NCI-H226 (cell line): Measurements from ENCODE around the gene SPPL2B.
A peak's percentile ranks its signal among the peaks of the same experiment; 100 is the strongest.
"Not testable (repeated sequence)": the region's sequence is repeated elsewhere in the genome, so short reads cannot be mapped to it uniquely, and the experiment has no call there.

Source experiments
- DNase-seq: peaks from one replicate; pipeline ENCODE4 v3.0.0-alpha.2; 2015

Gene SPPL2B

DNA sequence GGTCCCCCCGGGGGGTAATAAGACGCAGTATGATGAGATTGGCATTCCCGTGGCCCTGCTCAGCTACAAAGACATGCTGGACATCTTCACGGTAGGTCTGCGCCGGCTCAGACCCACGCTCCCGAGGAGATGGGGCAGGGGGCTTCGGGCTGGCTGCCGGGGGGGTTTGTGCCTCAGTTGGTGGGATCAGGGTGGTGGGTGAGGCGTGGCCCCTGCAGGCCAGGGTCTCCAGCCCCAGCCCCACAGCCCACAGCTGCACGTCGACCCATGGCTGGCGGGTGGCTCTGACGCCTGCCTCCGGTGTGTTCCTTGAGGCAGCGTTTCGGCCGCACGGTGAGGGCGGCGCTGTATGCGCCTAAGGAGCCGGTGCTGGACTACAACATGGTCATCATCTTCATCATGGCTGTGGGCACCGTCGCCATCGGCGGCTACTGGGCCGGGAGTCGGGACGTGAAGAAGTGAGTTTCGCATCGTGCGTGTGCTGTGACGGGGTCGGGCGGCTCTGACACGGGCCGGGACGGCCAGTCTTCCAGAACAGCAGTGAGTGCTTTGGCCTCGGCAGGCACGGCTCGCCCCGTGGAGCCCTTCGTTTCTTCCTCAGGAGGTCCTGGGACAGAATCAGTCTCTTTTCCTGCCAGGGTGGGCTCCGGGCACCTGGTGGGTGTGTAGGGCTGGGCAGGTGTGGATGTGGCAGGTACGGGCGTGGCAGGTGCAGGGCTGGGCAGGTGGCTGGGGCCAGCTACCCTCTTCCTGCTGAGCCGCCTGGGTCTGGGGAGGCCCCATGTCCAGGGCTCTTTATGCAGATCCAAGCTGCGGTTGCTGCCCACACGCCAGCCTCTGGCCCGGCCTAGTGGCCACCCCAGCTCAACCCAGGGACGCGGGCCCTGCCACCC lies 10.5 kb downstream of the SPPL2B start:
- no peak for DNase-seq

DNA sequence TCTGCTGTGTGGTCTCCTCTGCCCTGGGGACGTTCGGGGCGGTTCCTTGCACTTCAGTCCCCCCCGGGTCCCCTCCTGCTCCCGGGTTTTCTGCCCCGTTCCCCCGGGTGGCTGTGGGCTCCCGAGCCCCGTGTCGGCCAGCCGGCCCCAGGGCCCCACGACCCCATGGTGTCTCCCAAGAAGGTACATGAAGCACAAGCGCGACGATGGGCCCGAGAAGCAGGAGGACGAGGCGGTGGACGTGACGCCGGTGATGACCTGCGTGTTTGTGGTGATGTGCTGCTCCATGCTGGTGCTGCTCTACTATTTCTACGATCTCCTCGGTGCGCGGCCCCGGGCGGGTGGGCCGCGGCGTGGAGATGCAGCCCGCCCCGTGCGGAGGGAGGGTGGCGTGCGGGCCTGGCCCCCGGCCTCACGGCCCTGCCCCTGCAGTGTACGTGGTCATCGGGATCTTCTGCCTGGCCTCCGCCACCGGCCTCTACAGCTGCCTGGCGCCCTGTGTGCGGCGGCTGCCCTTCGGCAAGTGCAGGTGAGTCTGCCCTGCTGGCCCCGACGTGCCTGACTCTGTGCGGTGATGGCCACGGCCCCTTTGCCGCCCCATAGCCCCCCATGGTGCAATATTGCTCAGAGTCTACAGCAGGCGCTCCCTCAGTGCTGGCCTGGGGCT lies 11.3 kb downstream of the SPPL2B start:
- DNase-seq, result no peak

DNA sequence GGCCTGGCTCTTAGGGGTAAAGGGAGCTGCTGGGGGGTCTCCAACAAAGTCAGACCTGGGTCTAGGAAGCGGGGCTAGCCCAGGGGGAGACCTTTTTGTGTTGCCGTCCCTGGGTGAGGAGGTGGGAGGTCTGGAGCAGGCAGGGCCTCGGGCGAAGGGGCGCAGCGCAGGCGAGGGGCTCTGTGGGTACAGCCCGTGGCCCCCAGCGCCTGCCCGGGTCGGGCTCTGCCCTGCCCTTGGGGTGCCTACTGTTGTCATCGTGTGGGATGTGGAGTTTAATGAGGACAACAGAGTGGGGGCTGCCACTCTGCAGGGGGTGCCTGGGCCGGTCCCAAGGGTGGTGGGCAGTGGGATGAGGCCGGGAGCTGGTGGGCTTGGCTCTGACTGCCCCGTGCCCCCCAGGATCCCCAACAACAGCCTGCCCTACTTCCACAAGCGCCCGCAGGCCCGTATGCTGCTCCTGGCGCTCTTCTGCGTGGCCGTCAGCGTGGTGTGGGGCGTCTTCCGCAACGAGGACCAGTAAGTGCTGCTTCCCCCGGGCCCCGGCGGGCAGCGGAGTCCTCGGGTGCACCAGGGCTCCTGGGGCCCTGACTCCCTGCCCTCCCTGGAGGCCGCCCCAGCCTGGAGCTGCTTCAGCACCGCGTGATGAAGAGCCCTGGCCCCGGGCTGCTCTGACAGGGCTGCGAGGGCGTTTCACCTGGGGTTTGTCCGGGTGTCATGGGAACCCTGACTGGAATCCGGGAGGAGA lies 12.2 kb downstream of the SPPL2B start:
- no peak for DNase-seq

DNA sequence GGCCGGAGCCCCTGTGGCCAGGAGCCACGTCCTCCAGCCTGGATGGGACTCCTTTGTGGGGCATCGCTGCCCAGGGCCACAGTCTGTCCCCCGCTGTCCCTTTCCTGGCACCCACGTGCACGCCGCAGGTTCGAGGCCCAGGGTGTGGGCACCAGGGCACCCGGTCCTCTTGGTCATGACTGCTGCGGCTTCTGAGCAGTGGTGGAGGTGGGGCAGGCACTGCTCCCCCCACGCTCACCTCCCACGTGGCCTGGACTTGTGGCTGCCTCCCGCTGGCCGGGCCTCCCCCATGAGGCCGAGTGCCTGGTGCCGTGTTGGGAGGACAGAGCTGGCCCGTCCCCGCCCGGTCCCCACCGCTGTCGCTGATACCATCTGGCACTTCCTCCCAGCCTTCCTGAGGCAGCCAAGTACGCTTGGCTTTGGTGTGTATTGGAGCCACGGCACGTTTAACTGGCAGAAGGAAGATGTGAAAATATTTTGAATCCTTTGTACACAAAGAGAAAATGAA lies 12.8 kb downstream of the SPPL2B start:
- DNase-seq, result no peak

DNA sequence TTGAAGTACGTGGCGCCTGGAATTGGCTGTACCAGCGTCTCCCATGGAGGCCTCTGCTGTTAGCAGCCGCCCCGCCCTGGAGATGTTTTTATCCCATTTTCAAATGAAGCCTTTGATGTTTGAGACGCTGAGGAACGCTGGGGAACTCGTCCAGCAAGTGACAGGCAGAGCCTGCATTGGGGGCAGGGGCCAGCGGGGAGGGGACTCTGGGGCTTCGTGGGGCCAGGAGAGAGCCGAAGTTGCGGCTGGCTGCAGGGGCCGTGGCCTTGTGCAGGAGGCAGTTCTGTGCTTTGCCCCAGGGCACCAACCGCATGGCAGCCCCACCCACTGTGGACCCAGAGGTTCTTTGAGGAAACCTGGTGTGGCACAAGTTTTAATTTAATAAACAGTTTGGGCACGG lies 13.5 kb downstream of the SPPL2B start:
- no peak for DNase-seq

DNA sequence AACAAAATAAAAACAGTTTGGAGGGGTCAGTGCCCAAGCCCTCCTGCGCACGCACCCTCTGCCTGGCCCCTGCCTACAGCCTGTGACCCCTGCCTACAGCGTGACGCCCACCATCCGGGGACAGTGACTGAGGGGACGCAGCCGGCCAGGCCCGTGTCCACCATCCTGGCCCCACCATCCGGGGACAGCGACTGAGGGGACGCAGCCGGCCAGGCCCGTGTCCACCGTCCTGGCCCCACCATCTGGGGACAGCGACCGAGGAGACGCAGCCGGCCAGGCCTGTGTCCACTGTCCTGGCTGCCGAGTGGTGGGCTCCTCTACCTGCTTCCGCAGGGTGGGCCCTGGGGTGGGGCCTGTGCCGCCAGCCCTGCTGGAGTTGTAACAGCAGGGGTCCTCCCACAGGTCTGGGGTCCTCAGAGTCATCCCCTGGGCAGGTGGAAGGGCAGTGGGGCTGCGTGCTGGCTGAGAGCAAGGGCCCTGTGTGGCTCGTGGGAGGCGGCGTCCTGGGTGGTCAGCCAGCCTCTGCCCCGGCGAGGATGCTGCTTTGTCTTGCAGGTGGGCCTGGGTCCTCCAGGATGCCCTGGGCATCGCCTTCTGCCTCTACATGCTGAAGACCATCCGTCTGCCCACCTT lies 14.3 kb downstream of the SPPL2B start:
- DNase-seq, result no peak

DNA sequence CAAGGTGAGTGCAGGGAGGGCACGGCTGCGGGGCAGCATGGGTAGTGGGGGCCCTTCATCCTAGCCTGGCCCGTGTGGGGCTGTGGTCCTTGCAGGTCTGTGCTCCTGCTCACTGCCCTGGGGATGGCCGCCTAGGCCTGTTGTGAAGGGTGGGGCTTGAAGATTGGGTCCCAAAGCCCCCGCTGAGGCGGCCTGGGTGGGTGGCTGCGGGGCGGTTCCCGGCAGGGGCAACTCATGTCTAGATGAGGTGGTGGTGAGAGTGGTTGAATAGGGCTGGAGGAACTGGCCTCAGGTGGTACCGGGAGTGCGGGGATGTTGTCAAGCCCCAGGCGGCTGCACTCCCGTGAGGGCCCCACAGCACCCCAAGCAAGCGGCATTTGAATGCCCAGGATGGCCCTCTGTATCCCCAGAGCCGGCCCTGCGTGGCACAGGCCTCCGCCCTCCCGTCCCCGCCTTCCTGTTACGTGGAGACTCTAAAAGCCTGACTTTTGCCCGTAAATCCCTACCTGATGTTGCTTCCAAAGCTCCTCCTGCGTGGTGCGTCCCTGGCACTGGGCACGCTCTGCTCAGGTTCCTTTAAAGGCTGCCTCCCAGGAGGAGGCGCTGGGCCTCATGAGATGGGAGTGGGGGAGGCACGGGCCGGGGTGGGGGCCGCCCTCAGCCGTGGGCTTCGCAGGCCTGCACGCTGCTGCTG lies 15.0 kb downstream of the SPPL2B start:
- no peak for DNase-seq

DNA sequence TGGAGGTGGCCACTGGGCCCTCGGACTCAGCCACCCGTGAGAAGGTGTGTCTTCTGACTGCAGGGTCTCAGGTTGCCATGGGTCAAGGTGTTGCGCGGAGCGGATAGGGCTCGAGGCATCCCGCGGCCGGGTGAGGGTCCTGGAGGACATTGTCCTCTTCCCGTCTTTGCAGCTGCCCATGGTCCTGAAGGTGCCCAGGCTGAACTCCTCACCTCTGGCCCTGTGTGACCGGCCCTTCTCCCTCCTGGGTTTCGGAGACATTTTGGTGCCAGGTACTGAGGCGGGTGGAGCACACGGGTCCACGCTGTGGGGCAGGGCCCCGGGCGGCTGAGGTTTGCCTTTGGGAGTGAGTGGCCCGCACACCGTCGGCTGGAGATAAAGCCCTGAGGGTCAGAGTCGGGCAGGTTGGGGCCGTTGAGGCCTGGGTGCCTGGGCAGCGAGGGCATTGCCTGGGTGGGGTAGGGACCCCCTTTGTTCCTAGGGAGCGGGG lies 15.9 kb downstream of the SPPL2B start:
- no peak for DNase-seq

DNA sequence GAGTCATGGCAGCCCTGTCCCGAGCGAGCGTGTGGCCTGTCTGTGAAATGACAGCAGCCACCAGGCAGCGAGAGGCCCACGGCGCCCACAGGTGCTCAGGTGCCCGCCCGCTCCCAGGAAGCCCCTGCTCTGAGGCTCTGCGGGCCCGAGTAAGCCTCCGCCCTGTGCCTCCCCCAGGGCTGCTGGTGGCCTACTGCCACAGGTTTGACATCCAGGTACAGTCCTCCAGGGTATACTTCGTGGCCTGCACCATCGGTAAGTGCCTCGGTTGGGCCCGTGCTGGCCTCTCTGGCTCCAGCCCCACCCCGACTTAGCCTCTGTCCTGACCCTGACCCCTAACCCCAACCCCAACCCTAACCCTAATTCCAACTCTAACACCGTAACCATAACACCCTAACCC lies 16.6 kb downstream of the SPPL2B start:
- no peak for DNase-seq

DNA sequence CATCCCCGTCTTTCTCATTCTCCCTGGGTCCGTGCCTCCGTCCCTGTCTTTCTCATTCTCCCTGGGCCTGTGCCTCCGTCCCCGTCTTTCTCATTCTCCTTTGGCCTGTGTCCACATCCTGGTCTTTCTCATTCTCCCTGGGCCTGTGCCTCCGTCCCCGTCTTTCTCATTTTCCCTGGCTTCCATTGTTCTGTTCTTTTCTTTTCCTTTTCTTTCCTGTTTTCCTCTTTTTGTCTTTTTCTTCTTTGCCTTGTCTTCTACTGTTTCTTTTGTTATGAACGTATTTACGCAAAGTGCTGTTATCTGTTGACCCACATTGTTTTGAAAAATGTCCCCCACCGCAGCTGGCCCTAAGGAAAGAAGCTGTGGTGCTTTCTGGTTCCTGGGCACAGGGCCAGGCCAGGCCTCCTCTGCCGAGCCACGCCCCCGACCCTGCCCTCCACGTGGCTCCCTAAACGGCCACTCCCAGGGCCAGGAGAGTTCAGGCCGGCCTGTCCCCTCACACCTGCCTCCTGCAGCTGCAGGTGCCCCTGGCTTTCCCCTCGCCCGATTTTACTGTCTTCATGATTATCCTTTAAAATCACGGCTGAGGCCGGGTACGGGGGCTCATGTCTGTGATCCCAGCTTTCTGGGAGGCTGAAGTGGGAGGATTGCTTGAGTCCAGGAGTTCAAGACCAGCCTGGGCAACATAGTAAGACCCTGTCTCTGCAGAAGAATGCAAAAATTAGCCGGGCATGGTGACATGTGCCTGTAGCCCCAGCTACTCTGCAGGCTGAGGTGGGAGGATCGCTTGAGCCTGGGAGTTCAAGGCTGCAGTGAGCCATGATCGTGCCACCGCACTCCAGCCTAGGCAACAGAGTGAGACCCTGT lies 17.5 kb downstream of the SPPL2B start:
- peak; percentile 11 for DNase-seq

DNA sequence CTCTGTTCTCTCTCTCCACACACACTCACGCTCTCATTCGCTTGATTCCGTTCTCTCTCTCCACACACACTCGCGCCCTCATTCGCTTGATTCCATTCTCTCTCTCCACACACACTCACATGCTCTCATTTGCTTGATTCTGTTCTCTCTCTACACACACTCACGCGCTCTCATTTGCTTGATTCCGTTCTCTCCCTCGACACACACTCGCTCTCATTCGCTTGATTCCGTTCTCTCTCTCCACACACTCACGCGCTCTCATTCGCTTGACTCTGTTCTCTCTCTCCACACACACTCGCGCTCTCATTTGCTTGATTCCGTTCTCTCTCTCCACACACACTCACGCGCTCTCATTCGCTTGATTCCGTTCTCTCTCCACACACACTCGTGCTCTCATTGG lies 21.3 kb downstream of the SPPL2B start:
- DNase-seq, result not testable (repeated sequence)

DNA sequence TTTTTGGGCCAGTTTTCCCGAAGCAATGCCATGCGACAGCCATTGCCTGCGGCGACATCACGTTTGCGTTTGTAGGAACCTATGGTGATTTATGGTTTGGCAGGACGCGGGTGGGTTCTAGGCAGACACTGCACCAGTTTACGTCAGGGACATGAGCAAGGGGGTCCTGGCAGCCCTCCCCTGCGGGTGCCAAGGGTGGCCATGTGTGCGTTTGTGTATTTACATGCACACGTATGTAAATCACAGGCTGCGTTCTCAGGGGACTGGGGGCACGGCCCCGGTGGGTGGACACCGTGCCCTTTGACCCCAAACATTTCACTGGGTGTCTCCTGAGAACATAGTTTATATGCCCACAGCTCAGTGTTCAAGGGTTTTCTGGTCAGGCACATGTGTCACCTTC lies 22.2 kb downstream of the SPPL2B start:
- no peak for DNase-seq

DNA sequence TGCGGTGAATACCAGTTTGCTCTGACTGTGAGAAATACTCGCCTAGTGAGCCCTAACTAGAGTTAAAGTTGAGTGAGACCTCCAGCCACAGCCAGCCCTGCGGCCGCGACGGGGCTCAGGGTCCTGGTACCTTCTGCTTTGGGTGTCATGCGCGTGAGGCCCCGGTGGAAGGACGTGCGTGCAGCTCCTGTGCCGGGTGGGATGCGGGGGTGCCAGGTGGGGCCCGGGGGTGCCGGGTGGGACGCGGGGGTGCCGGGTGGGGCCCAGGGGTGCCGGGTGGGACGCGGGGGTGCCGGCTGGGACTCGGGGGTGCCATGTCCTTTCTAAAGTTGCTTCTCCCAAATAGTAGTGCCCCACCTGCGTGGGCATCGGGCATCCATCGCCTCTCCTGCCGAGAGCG lies 23.1 kb downstream of the SPPL2B start:
- no peak for DNase-seq

DNA sequence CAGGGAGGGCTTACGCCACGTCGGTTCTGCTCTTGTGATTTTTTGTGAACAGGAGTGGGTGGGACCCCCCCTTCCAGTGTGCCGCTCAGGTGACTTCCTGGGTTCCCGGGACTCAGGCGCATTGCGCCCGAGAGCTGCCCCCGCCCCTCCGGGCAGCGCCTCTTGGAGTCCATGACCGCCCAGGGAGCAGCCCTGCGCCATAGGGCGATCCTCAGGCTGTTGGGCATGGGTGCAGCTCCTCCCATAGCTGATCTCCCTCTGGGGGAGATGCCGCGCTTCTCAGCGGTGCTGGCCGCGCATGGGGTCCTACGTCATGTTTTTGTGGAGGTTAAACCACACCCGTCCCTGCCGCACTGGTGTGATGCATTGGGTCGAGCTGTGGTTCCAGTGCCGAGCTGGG lies 23.6 kb downstream of the SPPL2B start:
- no peak for DNase-seq

DNA sequence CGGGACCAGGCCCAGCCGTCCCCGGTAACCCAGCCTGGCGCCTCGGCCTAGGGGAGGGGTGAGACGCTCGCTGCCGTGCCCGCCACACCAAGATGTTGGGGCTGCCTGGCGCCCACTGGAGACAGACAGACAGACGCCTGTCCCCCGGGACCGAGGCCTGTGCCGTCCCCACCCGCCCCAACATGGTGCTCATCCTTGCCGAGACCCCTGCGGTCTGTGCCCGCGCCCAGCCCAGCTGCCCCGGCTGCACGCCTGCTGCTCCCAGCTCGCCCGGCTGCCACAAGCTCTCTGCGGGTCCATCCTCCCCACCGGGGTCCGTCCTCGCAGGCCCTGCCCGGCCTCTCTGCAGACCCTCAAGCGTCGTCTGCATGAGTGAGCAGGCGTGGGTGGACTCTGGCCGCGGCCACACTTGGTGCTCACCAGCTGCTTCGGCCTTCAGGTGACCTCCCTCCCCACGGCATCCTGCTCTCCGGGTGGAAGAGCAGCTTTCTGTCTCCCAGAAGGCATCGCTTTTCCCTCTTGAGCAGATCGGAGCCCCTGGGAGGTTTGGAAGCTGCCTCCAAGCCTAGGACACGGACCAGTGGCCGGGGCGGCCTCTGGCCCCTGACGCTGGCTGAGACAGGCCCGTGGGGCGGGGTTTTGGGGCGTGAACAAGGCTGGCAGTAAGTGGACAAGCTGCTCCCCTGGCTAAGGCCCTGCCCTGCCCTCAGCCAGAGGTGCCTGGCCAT lies 24.8 kb downstream of the SPPL2B start:
- DNase-seq, result no peak

DNA sequence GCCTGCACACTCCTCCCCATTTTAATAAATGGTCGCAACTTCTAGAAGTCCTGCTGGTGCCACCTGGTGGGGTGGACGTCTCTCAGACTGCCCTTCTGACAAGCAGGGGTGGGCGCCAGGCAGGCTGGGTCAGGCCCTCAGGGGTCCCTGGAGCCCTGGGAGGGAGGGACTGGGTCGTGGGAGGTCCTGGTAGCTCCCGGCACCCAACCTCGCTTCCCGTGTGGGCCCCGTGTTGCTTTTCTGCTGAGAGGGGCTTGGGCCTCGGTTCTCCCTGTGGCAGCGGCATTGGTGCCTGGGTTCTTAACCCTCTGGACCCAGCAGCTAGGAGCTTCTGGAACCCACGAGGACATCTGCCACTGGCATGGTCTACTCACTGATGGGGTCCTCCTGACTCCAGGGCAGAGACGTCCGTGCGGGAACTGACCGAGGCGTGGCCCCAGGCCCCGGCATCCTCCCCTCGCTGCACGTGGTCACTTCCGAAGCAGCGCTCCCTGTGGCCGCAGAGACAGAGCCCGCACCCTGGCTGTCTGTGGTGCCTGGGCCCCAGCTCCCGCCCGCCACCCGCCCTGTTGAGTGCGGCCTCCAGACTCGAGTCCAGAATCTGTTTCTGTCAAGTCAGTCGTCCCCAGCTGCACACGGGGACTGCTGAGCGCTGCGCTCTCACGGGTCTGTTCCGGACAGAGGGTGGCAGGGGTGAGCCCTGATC lies 25.6 kb downstream of the SPPL2B start:
- DNase-seq, result no peak

DNA sequence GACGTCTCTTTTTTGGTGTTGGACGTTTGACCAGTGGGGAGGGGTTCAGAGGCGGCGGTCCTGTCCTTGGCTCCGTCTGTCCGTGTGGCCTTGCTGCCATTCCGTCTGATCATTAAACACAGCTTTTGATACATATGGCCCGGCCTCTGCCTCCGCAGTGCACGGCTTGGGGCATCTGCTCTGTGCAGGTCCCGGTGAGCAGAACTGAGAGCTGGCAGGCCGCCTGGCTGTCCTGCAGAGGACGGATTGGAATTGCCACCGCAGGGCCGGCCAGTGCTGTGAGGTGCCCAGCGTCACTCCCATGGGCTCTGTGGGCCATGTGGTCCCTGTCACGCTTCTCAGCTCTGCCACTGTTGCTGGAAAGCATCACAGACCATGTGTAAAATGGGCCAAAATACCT lies 26.2 kb downstream of the SPPL2B start:
- no peak for DNase-seq

DNA sequence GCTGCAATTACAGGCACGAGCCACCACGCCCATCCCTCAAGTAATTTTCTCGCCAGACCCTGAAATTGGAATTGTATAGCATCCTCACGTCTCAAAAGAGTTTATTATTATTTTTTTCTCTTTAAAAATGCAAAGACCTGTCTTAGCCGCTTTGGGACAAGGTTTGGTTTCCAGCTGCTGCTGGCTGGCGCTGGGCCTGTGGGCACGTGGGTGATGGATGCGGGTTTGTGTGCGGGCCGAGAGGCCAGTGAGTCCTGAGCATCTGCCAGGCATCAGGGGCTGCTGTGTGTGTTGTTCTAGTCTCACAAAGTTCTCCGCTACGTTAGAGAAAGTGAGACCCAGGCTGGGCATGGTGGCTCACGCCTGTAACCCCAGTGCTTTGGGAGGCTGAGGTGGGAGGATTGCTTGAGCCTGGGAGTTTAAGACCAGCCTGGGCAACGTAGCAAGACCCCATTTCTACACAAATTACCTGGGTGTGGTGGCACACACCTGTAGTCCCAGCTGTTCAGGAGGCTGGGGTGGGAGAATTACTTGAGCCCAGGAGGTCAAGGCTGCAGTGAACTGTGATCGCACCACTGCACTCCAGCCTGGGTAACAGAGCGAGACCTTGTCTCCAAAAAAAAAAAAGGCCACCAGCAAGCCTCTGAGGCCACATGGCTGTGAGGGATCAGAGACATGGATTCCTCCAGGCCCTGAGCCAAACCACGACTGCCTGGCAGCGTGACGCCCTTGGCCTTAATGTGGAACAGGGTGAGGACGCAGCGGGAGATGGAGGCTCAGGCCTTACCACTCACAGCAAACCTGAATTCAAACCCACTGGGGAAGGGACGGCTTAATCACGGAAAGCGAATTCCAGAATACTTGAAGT lies 26.9 kb downstream of the SPPL2B start:
- DNase-seq, result no peak
